ENCODE data around the gene COX5B.

DNA sequence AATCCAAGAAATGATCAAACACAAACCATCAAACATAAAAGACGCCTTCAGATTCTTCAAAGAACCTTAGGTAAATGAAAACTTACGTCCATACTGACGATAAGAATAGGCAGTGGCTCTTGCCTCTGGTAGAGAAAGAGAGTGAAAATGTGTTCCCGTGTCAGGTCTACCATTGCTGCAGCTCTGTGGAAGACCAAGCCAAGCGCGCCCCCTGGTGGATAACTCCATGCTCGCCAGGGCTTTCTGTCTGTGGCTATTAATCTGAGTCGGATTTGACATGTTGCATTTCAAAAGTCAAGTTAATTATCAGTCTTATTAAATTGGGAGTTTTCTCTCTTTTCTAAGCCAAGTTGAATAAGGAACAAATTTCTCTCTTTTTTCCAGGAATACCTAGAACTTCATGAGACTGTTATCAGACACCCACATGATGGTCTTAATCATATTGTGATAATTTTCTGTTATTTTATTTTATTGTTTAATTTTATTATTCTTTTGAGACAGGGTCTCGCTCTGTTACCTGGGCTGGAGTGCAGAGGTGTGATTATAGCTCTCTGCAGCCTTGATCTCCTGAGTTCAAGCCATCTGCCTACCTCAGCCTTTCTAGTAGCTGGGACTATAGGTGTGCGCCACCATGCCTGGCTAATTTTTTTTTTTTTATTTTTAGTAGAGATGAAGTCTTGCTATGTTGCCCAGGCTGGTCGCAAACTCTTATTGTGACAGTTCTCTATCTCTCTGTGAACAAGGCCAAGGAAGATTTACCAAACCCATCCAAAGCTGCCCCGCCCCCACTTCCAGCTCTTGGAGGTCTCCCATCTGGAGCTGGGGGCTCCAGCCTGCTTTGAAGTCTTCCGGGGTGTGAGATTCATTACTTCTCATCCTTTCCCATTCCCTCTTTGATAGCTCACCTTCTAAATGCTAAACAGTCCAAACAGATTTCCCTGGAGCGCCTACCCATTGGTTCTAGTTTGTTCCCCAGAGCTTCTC, 51.7 kb downstream of the COX5B start:
- TF ChIP-seq CTCF (IDR thresholded peaks at IDR 0.05) (peak; percentile 71 to 93 (median 91)), POLR2A (IDR thresholded peaks at IDR 0.05) (no peak)
